GM19239 (cell line): ENCODE results near the gene HS6ST3.

ENCODE experiments used
- DNase-seq: peaks from one replicate; pipeline ENCODE4 v3.0.0; 2011; ENCODE audit warnings: low spot score; ENCODE audit not compliant: insufficient read length
- FAIRE-seq: peaks from 2 replicates; lab custom pipeline; 2011; peaks lifted over from hg19 to GRCh38; lab: Jason Lieb, UNC

HS6ST3 gene

DNA sequence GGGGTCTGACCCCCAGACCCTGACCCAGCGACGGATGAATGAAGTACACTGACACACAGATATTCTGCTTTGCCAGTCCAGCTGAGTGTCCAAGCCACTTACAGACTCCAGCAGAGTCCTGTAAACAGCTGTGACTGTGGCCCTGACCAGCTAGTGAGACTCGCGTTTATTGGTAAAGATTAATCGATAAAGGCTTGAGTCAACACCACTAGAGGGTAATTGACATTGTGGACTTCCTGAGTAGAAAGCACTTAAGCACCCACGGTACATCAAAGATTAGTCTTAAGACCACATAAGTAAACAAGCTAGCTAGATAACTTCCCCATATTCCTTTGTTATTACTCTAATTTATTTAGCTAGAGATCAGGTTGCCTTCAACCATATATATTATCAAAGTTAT is 758.4 kb downstream of the HS6ST3 start:
- FAIRE-seq, result no peak
- DNase-seq, result no peak

DNA sequence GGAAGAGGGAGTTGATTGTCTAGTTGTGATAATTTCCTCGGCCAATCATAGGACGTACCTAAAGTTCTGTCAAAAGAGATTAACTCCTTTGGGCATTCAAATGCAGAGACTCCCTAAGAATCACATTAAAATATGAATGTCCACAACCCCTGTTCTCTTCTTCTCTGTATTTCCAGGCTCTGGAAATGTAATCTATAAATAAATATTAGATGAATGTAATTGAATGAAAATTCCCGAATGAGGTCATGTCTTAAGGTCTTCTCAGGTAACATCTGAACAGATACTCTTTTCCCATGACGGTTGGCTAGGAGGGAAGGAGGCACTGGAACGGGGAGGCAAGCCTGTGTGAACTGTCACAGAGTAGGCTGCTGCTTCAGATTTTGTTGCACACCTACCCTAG is 759.2 kb downstream of the HS6ST3 start:
- no peak for DNase-seq
- FAIRE-seq, result no peak

DNA sequence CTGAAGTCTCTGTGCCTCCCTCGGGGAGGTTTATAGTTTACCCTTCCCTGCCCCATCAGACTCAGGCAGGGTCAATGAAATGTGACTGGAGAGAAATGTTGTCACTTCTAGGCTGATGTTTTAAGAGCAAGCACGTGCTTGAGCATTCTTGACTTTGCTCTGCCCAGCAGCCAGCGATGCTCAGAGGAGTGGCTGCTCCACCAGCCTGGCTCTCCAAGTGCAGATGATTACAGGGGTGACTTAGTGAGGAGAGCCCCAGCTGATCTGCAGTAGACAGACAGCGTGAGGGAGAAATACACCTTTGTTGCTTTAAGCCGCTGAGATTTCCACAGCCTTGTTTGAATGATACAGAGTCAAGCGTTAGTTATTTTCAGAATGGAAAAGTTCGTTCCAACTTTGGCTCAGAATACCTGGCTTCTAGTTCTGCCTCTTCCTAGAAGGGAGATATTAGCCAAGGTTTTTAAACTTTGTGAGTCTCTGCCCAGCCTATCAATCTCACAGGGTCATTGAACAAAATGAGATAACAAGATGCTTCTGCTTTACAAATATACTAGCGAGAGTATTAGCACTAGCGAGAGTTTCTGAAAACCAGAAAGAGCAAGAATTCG is 760.7 kb downstream of the HS6ST3 start:
- DNase-seq, result no peak
- no peak for FAIRE-seq

DNA sequence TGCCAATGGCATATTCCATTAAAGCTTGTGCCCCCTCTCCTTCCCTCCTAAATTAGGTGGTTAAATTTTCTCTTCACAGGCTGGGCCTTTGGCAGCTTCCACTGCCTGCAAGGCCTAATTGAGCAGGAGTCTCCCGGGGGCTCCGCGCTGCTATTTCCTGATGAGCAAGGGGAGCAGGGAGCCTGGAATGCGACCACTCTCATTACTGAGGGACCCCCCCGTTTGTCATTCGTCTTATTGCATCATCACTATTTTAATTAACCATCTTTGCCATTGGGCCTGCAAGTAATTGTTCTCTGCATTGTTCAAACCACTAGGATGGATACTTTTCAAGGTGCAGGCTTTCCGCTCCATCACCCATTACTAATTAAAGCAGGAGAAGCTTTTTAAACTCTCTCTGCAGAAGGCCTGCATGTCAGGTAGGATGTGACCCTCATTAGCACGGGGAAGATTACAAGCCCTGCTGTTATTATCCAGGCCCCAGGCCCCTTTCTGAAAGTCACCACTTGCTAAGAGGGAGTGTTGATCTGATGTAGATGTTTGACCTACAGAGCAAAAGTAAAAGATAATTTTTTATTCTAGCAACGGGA is 762.0 kb downstream of the HS6ST3 start:
- no peak for DNase-seq
- no peak for FAIRE-seq

DNA sequence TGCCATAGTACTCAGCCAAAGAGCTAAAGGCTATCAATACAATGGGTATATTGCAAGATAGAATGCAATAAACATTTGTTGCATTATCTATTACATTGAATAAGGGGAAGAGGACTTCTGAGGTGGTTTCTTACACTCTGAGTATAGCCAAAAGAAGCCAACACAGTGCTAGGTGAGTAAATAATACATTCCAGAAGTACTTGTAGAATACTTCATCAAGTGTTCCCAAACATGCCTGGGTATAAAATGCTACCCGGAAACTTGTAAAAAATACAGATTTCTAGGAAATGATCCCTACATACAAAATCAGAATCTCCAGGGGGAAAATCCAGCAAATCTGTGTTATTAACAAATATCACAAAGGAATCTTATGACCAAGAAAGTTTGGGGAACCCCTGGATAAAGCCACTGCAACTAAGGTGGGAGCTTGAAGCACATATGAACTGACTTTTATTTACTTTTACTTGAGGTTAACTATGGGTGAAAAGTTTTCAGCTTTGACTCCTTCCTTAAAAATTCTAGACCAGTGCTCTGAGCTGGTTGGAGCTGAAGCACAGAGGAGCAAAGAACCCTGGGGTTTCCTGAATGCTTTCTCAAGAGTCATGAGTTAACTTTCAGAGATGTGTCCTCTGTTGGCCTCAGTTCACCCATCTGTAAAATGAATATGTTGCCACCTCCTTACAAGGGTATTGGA is 768.4 kb downstream of the HS6ST3 start:
- no peak for FAIRE-seq
- no peak for DNase-seq

DNA sequence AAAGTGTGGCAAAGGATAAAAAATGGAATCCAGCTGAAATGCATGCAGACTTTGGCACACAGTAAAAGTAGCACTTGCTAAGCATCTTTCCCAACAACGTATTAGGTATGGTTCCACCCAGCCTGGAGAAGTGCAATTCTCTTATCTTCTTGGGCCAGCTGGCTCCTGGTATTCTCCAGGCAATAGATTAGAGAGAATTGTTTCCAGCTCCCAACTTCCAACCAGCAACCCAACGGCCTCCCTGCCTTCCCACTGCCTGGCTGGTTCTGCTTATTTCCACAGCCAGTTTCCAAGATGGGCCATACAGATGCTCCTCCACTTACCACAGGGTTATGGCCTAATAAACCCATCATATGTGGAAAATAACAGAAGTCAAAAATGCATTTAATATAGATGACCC is 771.0 kb downstream of the HS6ST3 start:
- no peak for DNase-seq
- FAIRE-seq, result no peak

DNA sequence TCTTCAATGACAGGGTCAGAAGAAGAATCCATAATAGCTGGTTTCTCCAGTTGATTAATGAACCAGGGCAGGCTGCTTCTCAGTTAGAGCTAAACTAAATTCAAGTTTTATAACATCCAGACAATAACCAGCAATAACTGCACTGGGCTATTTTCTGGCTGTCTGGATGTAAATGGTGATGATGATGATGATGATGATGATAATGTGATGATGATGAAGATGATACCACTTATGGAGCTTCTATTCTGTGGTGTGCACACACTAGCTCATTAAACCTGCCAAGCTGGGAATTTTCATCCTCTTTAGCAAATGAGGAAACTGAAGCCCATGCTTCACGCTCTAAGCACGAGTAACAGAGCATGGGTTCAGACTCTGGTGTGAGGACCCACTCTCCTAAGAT is 772.2 kb downstream of the HS6ST3 start:
- no peak for FAIRE-seq

DNA sequence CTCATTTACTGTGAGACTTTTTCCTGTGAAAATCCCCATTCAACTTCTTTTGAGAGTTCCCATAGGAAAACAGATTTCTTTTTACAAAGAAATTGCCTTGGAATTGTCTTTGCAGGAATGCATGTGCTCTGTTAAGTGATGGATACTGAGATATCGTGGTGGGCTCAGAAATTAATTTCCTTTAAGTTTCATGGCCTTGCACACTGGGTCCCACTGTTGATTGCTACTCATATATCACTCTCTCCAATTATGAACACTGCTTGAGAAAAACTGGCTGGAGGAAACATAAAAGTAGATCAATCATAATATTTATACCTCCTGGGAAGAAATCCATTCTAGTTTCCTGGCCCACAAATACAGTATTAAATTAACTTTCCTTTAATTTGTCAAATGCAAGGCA is 773.1 kb downstream of the HS6ST3 start:
- DNase-seq (no peak), FAIRE-seq (no peak)

More for the DNA sequence above, 772.2 kb downstream of the HS6ST3 start:
- no peak for DNase-seq

DNA sequence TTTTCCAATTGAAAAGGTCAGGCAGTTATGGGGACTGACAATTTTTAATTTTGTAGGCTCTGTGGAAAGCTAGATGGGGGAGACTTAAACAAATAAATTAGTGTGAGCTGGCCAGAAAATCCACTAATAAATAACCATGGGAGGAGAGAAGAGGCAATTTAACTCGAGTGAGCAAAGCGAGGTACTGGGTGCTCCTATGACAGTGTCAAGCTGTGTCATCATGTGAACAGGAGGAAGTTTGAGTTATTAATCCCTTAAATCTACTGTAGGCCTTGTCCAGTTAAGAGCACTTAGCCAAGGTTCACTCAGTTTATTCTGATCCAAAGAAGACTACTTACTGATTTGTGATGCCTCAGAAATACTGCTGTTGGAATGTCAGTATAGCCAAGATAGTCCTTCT is 781.6 kb downstream of the HS6ST3 start:
- FAIRE-seq, result no peak

DNA sequence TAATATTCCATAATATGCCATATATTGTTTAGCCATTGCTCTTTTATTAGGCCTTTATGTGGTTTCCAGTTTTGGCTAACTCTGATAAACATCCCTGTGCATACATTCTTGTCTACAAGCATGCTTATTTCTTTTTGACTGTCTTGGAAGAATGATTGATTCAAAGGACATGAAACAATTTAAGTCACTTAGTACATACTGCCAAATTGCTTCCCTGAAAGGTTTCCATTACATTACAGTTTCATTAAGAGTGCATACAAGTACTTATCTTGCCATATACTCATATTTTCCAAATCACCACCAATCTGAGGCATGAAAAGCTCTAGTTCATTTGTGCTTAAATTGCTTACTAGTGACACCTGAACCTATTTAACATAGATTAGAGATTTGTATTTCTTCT is 790.5 kb downstream of the HS6ST3 start:
- DNase-seq, result no peak

More for the DNA sequence above, 781.6 kb downstream of the HS6ST3 start:
- no peak for DNase-seq

More for the DNA sequence above, 790.5 kb downstream of the HS6ST3 start:
- no peak for FAIRE-seq
